SKM-1 (cell line): ENCODE measurements around the gene SLC25A22.

ENCODE experiments used
- DNase-seq: peaks from one replicate; lab custom pipeline; 2025; ENCODE audit not compliant: unreplicated experiment; lab: John Stamatoyannopoulos, UW

The SLC25A22 gene

DNA sequence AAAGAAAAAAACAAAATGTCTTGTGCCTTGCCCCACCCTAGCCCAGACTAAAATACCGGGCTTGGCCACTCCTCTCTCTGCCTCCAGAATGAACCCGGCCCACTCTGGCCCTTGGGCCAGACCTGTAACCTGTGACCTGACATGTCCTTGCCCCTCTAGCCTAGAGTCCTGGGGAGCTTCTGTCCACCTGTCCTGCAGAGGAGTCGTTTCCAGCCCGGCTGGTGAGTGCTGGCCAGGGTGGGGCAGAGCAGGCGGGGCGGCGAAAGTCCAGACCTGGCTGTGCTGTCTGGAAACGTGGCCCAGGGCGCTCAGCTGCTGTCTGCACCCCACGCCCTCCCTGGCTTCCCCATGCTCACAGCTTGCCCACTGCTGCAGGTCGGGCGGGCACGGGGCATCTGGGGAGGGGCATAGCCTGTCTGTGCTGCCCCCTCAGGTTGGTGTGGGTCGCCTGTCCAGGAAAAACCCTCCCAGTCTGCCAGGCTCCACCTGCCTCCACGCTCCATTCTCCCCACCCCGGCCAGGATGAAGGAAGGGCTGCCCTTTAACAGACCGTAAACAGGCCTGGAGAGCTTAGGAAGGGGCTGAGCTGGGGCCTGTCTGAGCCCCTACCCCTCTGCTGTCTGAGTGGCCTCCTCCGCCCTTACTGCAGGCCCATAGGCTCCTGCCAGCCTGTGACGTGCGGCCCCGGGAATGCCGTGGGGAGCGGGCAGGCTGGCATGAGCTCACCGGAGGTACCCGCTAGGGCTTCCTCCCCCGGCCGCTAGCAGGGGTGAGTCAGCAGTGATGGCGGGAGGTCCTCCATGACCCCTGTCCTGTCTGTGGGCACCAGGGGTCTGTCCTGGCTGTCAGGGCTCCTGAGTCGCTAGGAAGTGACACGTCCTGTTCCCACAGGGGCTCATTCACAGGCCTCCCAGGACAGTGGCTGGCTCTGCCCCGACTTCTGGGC is 36.6 kb upstream of the SLC25A22 start:
- DNase-seq, result no peak

GRCh38 chr11:833849-834311 is 35.8 kb upstream of the SLC25A22 start:
- DNase-seq, result no peak

GRCh38 chr11:833114-833791 is 35.2 kb upstream of the SLC25A22 start:
- no peak for DNase-seq

DNA sequence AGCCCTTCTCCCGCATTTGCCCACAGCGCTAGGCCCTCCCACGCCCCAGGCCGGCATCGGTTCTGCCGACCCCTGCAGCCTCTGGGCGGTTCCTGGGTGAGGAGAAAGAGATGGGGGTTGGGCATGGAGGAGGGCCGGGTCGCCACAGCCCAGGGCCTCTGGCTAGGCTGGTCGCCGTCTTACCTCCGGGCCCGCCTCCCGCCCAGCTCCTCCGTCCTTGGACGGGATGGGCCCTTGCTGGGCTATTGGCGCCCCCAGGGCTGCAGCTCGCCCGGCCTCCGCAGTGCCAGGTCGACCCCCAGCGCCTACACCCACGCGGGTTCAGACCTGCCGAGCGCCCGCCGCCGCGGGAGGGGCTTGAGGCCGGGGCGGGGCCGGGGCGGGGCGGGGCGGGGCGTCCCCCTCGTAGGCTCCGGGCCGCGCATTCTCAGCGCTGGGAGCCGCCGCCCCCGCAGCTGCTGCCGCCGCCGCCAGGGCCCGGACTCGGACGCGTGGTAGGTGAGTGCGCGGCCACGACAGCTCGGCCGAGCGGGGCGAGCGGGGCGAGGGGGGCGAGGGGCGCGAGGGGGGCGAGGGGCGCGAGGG is 34.5 kb upstream of the SLC25A22 start, which contains the start of gene CD151:
CD151 (plus strand) TSS at position 424 of the 585 bp plus-strand sequence. CDS start 3,118 bp downstream, outside the sequence.
- no peak for DNase-seq

DNA sequence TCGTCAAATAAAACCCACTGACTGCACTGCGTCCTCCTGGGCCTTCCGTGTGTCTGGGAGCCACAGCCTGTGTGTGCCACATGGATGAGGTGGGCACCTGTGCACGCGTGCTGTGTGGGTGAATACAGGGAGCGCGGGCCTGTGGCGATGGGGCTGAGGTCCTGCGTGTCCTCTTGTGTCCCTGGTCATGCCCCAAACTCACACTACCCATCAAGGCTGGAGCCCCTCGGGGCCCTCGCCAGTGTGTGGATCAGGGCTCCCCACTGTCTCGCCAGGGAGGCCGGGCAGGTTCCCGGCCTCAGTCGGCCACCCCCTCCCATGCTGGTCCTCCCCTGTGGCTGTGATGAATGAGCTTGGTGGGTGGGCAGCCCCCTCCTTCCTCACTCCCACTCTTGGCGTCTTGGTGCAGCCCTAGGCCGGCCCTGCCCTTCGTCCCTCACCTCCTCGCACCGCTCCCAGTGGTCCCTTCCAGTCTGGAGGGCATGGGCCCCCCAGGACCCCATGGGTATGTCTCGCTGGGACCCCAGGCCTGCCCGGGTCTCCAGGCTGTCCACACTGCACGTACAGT is 34.0 kb upstream of the SLC25A22 start:
- DNase-seq, result no peak

DNA sequence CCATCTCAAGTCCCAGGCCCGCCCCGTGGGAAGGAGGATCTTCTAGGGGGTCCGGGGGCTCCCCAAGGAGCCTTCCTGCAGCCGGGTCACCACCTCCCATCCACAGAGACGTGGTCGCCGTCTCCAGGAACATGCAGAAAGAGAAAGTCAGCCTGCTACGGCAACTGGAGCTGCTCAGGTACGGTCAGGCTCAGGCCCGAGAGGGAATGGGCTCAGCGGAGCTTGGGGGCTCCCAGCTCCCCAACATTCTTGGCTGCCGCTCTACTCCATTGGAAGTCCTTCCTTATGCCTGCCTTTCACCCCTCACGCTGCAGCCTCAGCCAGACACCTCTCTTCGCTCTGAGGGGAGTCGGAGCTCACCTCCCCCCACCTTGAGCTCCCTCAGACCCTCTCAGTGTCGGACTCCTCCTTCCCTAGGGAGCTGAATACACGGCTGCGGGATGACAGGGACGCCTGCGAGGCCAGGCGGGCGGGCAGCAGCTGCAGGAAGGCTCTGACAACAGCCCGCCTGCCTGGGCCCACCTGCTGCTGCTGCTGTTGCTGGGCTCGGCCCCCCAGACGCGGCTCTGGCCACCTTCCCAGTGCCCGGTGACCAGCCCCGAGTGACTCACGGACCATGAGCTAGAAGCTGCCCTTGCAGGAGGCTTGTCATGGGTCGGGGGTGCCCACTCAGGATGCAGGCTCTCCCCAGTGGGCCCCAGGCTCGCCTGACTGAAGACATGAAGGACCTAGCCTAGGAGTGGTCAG is 33.2 kb upstream of the SLC25A22 start:
- DNase-seq, result no peak

GRCh38 chr11:830295-831117 is 32.4 kb upstream of the SLC25A22 start:
- DNase-seq, result no peak

DNA sequence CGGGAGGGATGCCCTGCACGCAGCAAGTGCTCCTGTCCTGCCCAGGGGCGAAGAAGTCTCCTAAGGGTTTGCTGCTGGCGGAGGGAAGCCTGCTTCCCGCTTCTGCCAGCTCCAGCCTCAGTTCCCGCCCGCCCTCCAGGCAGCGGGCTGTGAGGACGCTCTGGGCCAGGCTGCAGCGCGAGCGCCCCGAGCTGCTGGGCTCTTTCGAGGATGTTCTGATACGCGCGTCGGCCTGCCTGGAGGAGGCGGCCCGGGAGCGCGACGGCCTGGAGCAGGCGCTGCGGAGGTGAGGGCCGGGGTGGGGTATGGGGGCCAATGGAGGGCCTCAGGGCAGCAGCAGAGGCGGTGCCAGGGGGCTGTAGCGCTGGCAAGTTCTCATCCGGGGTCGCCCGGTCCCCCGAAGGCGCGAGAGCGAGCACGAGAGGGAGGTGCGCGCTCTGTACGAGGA is 31.8 kb upstream of the SLC25A22 start:
- DNase-seq, result no peak

- no peak for DNase-seq
These were observed 31.2 kb upstream of the SLC25A22 start for GRCh38 chr11:829176-829846.

- no peak for DNase-seq
These were observed 30.6 kb upstream of the SLC25A22 start for GRCh38 chr11:828506-829175.

DNA sequence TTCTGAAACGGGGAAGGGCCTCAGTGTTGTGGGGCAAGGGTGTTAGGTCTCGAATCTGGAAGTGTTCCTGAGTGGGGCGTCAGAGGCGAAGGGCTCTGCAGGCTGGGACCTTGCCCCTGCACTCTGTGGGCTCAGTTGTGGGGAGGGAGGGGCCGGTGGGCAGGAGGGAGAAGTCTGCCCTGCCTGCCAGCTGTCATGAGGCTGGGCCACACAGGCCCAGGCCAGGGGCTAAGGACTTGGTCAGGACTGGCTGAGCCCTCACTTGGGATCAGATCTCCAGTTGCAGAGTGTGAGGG is 29.8 kb upstream of the SLC25A22 start, which contains the start of gene CRACR2B:
CRACR2B (plus strand) TSS at position 23 of the 296 bp plus-strand sequence. CDS start 689 bp downstream, outside the sequence.
- DNase-seq, result no peak

- DNase-seq, result no peak
These were observed 29.2 kb upstream of the SLC25A22 start for GRCh38 chr11:827146-827896.

- no peak for DNase-seq
These were observed 28.7 kb upstream of the SLC25A22 start for GRCh38 chr11:826836-827145.

DNA sequence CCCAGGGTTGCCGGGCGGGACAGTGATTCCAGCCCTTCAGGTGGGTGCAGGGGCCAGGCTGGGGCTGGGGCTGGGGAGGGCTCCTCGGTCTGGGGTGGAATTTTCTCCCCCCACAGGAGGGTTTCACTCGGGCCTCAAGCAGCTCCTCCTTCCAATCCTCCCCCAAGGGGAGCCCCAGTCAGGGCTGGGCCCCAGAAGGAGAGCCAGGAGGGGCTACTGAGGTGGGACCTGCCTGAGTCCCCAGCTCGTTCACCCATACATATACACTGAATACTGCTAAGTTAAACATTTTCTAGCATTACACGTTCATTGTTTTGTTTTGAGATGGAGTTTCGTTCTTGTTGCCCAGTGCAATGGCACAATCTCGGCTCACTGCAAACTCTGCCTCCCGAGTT is 28.1 kb upstream of the SLC25A22 start:
- no peak for DNase-seq

DNA sequence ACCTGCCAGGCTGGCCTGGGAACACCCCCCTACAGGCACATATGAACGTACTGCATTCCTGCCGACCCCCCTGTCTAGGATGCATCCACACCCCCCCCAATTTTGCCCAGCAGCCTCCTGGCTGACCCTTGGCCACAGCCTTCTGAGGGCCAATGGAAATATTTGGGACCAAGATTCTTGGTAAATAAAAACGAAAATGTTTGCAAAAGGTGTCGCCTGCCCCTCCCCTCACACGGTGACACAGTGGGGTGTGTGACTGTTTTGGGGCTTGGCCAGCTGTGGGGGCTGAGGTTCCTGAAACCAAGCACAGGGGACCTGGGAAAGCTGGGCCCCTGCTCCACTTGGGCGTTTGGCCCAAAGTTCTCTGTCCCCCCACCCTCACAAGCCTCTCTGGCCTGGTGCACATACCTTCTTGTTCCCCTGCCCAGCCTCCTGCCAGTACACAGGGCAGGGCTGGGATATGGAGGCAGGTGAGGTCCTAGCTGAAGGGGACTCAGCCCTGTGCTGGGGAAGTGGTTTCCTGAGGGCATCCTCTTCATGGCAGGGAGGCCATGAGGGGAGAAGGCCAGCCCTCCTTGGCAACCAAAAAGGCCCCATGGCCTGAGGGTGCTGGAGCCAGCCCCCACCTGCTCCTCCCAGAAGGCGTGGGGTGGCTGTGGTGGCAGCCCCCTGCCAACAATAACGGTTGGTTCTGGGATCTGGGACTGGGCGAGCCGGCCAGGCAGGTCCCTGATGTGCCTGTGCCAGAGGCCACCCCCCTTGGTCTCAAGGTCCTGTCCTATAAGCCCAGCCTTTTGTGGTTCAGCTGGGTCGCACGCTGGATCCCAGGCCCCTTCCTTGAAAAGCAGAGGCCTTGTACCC is 27.5 kb upstream of the SLC25A22 start:
- DNase-seq, result no peak

DNA sequence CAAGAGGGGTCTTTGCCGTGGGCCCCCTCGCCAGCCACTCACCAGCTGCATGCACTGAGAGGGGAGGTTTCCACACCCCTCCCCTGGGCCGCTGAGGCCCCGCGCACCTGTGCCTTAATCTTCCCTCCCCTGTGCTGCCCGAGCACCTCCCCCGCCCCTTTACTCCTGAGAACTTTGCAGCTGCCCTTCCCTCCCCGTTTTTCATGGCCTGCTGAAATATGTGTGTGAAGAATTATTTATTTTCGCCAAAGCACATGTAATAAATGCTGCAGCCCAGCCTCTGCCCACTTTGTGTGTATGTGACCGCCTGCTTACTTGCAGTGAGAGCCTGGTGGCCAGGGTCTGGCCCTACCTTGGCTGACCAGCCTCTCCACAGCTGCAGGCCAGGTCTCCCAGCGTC is 26.9 kb upstream of the SLC25A22 start:
- DNase-seq, result no peak

- DNase-seq, result no peak
These were observed 26.3 kb upstream of the SLC25A22 start for GRCh38 chr11:824292-824880.
